ENCODE measurements around the gene PTEN. TPM values are rescaled to one million over a fixed set of nuclear protein-coding genes. Genes with fewer than 3 reads are reported as not detected.
"Not testable (repeated sequence)": the region's sequence is repeated elsewhere in the genome, so short reads cannot be mapped to it uniquely, and the experiment has no call there.

PTEN gene
- total RNA-seq, 1 donor from 2014 or later, result 86.1 TPM

DNA sequence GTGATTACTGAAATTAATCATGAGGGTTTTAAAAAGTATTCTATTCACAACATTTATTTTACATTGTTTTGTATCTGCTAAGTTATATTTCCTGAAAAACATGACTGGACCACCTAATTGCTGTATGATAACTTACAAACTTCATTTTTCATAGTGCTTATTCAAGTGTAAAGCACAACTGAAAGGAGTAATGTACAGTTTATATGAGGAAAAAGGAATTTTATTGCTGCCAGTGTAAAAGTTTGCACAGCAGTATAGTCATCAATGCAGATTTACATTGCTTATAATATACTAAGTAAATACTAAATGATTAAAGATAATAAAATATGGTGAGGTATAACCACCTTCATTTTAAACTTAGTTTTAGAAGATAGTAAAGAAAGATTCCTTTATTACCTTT is 4.0 kb downstream of the PTEN start:
- intact Hi-C loops (cut with micrococcal nuclease), result loop anchor here (10.0 kb wide), 2 partner anchors 197 to 967 kb away; no protein-coding TSS in a partner anchor

DNA sequence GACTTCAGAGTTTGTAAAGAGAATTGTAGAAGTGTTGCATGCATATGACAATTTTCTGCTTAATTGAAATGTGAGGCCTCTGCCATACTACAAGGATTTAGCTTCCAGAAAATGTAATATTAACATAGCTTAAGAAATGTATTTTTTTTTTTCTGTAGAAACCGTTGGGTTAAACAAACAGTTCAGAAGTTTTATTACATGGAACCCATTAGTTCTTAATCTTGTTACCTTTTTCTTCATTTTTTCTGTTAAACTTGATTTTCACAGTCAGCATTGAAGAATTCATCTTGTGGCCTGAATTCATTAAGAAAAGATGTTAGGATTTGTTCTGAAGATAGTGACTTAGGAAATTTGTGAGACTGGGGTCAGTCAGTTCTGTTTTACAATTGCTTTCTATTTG is 4.9 kb downstream of the PTEN start:
- intact Hi-C loops (cut with micrococcal nuclease), result loop anchor here (10.0 kb wide), 2 partner anchors 197 to 967 kb away; no protein-coding TSS in a partner anchor

DNA sequence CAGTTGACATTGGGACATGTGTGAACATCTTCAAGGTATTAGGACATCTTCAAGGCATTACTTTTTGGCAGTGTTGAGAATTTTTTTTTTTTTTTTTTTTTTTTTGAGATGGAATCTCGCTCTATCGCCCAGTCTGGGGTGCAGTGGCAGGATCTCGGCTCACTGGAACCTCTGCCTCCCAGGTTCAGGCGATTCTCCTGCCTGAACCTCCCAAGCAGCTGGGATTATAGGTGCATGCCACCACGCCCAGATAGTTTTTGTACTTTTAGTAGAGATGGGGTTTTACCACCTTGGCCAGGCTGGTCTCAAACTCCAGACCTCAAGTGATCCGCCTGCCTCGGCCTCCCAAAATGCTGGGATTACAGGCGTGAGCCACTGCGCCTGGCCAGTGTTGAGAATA is 5.7 kb downstream of the PTEN start:
- intact Hi-C loops (cut with micrococcal nuclease), result loop anchor here (10.0 kb wide), 2 partner anchors 196 to 966 kb away; no protein-coding TSS in a partner anchor

DNA sequence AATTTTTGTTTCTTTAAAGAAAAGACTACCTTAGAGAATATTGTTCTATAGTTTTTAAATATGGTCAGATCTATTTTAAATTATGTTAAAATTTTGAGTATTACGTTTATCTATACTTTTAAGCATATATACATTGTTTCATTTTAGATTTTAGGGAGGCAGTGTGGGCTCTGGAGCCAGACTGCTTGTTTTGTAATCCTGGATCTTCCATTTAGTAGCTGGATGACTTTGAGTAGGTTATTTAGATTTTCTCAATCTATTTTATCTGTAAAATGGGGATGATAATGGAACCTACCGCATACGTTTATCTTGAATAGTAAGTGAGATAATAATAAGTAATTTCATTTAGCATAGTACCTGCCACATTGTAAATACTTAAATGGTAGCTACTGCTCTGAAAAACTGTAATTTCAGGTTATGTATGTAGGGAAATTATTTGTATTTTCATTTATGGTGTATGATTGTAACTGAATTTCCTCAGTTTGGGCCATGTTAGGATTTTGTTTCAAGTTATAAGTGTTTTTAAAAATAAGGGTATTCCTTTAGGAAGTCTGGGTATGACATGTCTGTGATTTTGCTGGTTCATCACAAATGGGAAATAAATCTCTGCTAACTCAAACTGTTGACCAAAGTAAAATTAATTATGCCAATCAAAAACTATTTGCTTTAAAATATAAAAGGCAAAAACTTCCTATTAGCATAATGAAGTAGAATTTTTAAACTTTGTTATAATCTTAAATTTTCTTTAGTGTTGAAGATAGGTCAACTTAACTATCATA is 6.5 kb downstream of the PTEN start:
- intact Hi-C loops (cut with micrococcal nuclease), result loop anchor here (10.0 kb wide), 2 partner anchors 195 to 965 kb away; no protein-coding TSS in a partner anchor

DNA sequence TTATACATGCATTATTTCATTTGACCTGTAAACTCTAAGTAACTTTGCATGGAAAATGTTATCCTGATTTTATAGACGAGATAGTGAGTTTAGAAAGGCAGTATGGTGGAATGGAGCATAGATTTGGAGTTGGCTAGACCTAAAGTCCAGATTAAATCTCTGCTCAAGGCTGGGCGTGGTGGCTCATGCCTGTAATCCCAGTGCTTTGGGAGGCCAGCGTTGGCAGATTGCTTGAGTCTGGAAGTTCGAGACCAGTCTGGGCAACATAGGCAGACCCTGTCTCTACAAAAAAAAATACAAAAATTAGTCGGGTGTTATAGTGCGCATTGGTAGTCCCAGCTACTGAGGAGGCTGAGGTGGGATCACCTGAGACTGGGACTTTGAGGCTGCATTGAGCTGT is 9.4 kb downstream of the PTEN start:
- intact Hi-C loops (cut with micrococcal nuclease), result no loop called here

DNA sequence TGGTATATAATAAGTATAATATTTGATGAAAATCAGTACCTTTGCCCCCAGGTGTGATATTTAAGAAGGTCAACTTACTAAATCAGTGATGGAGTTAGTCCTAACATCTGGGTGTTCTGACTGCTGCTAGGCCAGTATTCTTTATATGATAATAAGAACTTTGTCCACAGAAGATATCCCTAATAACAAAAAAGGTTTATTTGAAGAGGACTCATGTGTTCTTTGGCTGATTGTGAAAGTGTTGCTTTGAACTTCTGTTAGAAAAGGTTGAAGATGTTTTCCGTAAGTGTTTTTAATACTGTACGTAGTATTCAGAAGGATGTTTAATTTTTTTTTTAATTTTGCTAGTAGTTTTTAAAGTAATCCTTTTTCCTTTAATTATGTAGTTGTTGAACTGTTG is 10.2 kb downstream of the PTEN start:
- intact Hi-C loops (cut with micrococcal nuclease), result no loop called here

DNA sequence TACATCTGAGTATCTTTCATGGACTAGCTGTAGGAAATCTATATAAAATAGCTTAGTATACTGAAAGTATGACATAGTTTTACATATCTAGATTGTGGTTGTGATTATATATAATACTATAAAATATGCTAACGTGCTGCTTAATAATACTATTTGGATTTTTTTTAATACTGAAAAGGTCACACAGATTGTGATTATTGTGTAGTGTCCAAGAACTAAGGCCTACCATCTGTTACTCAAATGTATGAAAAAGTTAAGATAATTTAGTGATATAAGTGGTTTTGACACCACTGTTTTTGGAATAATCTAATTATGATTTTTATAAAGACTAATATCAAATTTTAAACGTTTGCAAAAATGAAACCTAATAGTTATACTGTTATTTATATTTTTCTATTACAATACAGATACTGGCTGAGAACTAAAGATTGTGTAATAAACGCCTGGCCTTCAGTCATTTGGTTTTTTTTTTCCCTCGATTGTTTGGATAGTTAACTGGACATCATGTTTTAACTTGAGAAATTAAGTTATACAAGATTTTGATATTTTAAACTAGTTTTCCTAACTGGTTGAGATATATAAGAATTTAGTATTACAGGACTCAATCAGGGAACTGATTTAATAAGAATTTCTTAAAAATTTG is 12.6 kb downstream of the PTEN start:
- intact Hi-C loops (cut with micrococcal nuclease), result no loop called here

DNA sequence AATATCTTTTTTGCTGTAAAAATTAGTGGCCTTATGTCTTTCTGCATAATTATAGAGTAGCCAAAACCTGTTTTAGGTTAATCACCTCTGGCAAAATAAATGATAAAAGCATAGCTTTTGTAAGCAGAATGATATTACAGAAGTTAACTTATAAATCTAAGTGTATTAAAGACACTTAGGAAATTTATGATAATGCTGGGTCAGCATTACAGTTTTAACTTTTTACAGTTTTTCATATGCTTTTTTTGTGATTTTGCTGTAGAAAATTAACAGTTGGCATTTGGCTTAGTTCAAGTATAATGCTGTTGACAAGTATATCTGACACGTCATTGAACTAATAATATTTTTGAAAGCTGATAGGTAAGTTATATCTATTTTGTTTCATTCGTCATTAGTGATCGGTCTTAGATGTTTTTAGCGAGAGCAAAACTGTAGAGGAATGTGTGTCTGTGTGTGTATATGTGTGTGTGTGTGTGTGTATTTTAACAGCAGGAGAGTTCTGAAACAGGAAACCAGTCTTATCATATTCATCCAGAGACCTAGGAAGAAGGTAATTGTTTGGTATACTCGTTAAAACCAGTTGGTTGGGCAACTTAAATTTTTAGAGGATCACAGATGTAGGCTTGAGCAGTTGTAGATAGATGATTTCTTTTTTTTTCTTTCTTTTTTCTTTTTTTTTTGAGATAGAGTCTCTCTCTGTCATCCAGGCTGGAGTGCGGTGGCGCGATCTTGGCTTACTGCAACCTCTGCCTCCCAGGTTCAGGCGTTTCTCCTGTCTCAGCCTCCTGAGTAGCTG is 15.4 kb downstream of the PTEN start:
- intact Hi-C loops (cut with micrococcal nuclease), result no loop called here

DNA sequence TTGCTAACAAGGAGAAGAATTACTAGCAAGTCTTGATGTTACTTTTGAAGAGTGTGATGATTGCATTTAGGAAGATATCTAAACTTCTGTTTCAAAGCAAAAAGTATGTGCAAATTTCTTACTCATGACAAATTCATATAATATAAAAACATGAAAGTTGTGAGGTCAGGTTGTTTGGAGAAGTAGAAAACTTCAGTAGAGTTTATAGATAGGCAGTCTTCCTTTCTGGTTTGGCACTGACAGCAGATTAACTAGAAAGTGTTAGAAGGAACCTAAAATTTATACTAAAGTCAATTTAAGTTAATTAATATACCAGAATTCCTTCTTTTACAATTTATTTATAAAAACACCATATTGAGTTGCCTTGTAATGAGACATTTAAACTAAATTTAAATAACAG is 16.9 kb downstream of the PTEN start:
- intact Hi-C loops (cut with micrococcal nuclease), result no loop called here

DNA sequence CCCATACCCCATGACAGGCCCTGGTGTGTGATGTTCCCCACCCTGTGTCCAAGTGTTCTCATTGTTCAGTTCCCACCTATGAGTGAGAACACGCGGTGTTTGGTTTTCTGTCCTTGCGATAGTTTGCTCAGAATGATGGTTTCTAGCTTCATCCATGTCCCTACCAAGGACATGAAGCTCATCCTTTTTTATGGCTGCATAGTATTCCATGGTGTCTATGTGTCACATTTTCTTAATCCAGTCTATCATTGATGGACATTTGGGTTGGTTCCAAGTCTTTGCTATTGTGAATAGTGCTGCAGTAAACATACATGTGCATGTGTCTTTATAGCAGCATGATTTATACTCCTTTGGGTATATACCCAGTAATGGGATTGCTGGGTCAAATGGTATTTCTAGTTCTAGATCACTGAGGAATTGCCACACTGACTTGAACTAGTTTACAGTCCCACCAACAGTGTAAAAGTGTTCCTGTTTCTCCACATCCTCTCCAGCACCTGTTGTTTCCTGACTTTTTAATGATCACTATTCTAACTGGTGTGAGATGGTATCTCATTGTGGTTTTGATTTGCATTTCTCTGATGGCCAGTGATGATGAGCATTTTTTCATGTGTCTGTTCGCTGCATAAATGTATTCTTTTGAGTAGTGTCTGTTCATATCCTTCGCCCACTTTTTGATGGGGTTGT is 18.1 kb downstream of the PTEN start:
- intact Hi-C loops (cut with micrococcal nuclease), result not testable (repeated sequence)

DNA sequence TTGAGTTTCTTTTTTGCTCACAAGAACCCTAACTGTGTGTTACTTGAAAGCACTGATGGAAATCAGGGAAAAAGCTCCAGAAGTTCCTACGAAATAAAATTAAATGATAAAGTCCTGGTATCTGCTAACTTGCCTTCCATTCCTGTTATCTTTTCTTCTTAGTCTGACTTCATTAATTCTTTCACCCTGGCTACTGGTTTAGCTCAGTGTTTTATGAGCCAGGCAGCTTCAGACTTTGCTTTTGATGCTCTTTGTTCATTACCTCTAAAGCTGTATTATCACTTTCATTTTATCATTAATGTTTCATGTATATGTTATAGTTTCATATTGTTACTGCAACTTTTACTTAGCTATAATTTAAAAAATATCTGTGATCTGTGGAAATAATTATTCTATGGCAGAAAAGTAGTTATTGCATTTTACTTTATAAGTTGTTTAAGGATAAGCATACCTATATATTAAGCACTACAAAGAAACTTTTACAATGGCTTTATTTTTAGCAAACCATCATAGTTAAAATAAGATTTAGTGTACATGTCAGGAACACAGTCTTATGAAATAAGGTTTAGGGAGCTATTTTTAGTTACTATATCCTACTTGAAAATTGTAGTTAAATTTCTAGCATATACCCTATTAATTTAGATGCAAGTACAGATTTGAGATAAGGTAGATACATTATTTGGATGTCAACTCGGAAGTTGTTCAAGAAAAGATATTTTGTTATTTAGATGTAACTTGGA is 19.3 kb downstream of the PTEN start:
- intact Hi-C loops (cut with micrococcal nuclease), result no loop called here

DNA sequence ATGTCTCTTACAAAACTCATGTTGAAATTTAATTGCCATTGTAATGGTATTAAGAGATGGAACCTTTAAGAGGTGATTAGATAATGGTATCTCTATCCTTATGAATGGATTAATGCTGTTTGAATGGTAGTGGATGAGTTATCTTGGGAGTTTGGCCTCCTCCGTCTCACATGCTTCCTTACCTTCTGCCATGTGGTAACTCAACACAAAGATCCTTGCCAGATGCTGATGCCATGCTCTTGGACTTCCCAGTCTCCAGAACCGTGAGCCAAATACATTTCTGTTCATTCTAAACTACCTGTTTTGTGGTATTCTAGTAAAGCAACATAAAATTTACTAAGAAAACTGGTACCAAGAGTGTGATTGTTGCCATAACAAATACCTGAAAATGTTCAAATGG is 23.2 kb downstream of the PTEN start:
- intact Hi-C loops (cut with micrococcal nuclease), result no loop called here

DNA sequence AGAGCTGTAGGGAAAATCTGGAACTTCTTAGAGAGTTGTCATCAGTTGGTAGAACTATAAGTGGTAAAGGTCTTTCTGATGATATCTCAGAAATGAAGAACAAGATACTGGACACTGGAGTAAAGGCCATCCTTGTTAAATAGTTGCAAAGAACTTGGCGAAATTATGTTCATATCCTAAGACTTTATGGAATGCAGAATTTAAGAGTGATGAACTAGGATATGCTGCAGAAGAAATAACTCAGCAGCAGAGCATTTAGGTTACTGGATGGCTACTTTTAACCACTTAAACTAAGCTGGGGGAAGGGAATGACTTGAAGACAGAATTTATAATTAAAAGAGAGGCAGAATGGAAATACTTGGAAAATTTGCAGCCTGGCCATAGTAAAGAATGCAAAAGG is 23.7 kb downstream of the PTEN start:
- intact Hi-C loops (cut with micrococcal nuclease), result no loop called here

DNA sequence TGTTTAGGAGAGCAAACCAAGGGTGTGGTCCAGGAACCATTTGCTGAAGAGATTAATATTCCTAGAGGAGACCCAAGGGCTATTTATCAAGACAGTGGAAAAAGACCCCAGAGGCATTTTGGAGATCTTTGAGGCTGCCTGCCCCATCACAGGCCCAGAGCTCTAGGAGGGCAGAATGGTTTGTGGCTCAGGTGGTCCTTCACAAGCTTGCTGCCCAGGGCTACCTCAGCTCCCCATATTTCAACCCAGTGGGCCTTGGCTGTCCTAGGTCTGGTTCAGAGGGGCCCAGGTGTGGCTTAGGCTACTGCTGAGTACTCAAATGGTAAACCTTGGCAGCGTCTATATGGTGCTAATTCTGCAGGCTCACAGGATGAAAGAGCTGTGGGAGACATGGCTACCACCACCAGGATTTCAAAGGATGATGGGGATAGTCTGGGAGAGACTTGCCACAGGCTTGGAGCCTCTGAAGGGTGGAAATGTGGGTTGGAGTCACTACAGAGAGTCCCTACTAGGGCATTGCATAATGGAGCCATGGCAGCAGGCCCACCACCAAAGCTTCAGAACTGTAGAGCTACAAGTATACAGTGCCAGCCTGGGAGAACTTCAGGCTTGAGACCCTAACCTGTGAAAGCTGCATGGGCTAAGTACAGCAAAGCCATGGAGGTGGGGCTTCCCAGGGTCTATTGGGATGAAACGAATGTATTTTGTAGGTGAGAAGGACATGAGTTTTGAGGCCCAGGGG is 24.3 kb downstream of the PTEN start:
- intact Hi-C loops (cut with micrococcal nuclease), result no loop called here

DNA sequence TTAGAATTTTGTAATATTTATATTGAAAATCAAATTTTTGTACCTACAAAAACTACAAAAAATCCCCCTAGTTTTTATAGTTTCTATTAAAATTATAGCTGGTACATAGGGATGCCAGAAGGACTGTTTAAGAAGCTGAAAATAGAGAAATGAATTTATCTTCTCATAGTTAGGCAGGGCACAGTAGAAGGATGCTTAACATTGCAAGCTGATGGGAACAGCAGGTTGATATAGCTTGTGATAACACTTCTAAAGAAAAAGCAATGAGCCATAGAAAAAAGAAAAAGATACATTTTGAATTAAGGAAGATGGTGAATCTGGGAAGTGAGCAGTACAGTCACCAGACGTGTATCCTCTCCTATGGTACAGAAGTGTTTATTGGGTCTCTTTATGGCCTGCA is 32.0 kb downstream of the PTEN start:
- intact Hi-C loops (cut with micrococcal nuclease), result no loop called here

DNA sequence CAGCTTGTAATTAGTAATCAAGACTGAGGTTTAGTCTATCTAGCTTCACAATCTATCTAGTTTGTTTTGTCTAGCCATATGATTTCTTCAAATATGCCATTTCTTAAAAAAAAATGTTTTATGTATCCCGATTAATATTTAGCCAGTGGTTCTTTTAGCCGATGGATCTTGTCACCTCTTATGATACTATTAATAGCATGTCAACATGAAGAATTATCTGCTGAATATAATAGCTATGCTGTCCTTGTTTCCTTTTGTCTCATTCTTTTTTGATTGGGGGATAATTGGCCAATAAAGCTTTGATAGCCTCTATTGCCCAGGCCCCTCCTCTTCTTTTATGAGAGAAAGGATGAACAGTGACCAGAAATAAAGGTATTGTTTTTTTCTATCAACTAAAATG is 32.8 kb downstream of the PTEN start:
- intact Hi-C loops (cut with micrococcal nuclease), result no loop called here

DNA sequence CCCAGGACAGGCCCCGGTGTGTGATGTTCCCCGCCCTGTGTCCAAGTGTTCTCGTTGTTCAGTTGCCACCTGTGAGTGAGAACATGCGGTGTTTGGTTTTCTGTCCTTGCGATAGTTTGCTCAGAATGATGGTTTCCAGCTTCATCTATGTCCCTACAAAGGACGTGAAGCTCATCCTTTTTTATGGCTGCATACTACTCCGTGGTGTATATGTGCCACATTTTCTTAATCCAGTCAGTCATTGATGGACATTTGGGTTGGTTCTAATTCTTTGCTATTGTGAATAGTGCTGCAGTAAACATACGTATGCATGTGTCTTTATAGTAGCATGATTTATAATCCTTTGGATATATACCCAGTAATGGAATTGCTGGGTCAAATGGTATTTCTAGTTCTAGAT is 34.5 kb downstream of the PTEN start:
- intact Hi-C loops (cut with micrococcal nuclease), result not testable (repeated sequence)

DNA sequence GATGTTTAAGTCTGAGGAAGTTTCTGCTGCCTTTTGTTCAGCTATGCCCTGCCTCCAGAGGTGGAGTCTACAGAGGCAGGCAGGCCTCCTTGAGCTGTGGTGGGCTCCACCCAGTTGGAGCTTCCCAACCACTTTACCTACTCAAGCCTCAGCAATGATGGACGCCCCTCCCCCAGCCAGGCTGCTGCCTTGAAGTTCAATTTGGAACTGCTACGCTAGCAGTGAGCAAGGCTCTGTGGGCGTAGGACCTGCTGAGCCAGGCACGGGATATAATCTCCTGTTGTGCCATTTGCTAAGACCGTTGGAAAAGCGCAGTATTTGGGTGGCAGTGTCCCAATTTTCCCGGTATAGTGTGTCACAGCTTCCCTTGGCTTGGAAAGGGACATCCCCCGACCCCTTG is 40.0 kb downstream of the PTEN start:
- intact Hi-C loops (cut with micrococcal nuclease), result not testable (repeated sequence)

DNA sequence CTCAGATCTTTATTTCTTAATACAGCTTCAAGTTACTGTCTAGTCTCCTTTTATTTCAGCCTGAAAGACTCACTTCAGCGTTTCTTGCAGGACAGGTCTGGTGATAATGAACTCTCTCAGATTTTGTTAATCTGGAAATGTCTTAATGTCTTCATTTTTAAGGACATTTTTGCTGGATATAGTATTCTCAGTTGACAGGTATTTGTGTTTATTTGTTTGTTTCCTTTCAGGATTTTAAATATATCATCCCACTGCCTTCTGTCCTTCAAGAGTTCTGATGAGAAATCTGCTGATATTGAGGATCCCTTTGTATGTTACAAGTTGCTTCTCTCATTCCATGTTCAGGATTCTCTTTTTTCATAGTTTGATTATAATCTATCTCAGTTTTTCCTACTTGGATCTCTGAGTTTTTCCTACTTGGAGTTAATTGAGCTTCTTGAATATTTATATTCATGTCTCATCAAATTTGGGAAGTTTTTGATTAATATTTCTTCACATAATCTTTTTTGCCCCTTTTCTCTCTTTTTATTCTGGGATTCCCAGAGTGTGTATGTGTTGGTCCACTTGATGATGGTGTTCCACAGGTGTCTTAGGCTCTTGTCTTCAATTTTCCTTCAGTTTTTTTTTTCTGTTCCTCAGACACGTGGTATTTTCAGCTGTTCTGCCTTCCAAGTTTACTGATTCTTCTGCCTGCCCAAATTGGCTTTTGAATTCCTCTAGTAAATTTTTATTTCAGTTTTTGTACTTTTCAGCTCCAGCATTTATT is 49.9 kb downstream of the PTEN start:
- intact Hi-C loops (cut with micrococcal nuclease), result no loop called here

Data from T-helper 2 cell treated with Interferon-gamma antibody and Interleukin-4, amounts not matched to agents 100 ng/mL and 5 ng/mL, for 36 hours (primary cell).